ENCODE measurements around the gene GTF3C2. TPM values are rescaled to one million over a fixed set of nuclear protein-coding genes. Genes with fewer than 3 reads are reported as not detected.

The GTF3C2 gene
- total and polyA plus RNA-seq, 2 donors = 31.1 to 39.9 TPM

DNA sequence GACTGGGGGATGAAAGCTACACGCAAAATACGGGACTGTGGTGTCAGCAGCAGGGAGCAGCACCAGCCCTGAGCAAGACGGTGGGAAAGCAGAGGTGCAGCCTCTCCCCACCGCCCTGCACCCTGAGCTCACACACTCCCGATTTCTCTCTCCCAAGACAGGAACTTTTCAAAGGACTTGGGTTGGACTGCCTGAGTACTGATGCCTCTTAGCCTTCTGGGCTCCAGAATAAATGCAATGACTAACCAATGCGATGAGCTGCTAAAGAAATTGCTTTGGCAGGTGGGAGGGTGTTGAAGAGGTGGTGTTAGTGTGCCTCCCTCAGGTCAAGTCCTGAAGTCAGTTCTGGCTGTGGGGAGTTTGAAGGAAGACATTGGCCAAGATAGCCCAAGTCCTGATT is 64.7 kb downstream of the GTF3C2 start:
- Histone ChIP-seq H3K4me3 (ENCODE audit: low read length in 2 of 2) (no peak overlapping the region), H3K4me1 (ENCODE audit: control insufficient read depth in 2 of 2, insufficient read depth in 2 of 2, low read length in 2 of 2) (peaks cover 0 to 3% of the 10 kb centered on the region in 2 donors), H3K27ac (ENCODE audit: low read depth in 1 of 2, low read length in 1 of 2) (no peak overlapping the region), H3K36me3 (ENCODE audit: control insufficient read depth in 2 of 2, insufficient read depth in 2 of 2, low read length in 1 of 2) (no peaks in the 10 kb centered on the region), H3K9me3 (ENCODE audit: control insufficient read depth in 2 of 2, insufficient read depth in 1 of 2, low read length in 1 of 2) (no peaks in the 10 kb centered on the region), H3K27me3 (ENCODE audit: control insufficient read depth in 2 of 2, insufficient read depth in 1 of 2, low read length in 1 of 2) (peaks cover 2 to 12% of the 10 kb centered on the region in 2 donors)
- DNase-seq (ENCODE audit: low read depth in 6 of 9, low spot score in 9 of 9) = no peak
- WGBS = 95% methylated on average over 6 of the region's 6 CpGs

DNA sequence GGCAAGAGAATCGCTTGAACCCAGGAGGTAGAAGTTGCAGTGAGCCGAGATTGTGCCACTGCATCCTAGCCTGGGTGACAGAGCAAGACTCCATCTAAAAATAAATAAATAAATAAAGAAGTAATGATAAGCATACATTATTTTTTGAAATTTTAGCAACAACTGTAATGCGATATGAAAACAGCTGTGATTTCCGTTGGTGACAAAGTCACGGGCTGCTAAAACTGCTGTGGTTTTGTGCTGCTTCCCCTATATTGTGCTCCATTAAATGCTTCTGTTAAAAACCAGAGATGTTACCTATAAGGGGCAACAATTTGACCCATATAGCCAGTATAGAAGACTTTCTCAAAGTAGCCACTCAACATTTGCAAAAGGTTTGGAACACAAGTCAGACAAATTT is 66.0 kb downstream of the GTF3C2 start:
- 34% methylated on average over 5 of the region's 5 CpGs for WGBS
- peaks cover 2 to 11% of the 10 kb centered on the region in 2 donors for H3K27me3 ChIP-seq (ENCODE audit: control insufficient read depth in 2 of 2, insufficient read depth in 1 of 2, low read length in 1 of 2)
- H3K9me3 ChIP-seq (ENCODE audit: control insufficient read depth in 2 of 2, insufficient read depth in 1 of 2, low read length in 1 of 2) = no peaks in the 10 kb centered on the region
- no peak for DNase-seq (ENCODE audit: low read depth in 6 of 9, low spot score in 9 of 9)
- peaks cover 0 to 3% of the 10 kb centered on the region in 2 donors for H3K4me1 ChIP-seq (ENCODE audit: control insufficient read depth in 2 of 2, insufficient read depth in 2 of 2, low read length in 2 of 2)
- no peaks in the 10 kb centered on the region for H3K36me3 ChIP-seq (ENCODE audit: control insufficient read depth in 2 of 2, insufficient read depth in 2 of 2, low read length in 1 of 2)
- no peak overlapping the region for H3K4me3 ChIP-seq (ENCODE audit: low read length in 2 of 2)
- no peak overlapping the region for H3K27ac ChIP-seq (ENCODE audit: low read depth in 1 of 2, low read length in 1 of 2)

DNA sequence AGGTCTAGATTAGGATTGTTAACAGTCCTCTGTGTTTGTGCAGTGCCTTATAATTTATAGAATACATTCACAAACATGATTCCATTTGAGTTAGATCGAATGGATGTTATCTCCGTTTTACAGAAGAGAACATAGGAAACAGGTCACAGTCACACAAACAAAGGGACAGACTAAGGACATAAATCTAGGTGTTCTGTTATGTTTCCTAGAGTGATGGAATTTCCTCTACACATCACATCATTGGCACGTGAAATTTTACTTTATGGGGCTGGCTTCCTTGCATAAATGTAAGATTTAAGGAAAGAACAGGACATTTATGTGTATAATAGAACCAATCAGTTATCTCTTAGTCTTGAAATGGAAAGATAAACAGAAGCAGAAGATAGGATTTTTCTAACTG is 68.0 kb downstream of the GTF3C2 start:
- no peak overlapping the region for H3K4me3 ChIP-seq (ENCODE audit: low read length in 2 of 2)
- 71% methylated on average over 3 of the region's 3 CpGs for WGBS
- H3K27ac ChIP-seq (ENCODE audit: low read depth in 1 of 2, low read length in 1 of 2) = no peak overlapping the region
- no peaks in the 10 kb centered on the region for H3K9me3 ChIP-seq (ENCODE audit: control insufficient read depth in 2 of 2, insufficient read depth in 1 of 2, low read length in 1 of 2)
- DNase-seq (ENCODE audit: low read depth in 6 of 9, low spot score in 9 of 9) = no peak
- H3K27me3 ChIP-seq (ENCODE audit: control insufficient read depth in 2 of 2, insufficient read depth in 1 of 2, low read length in 1 of 2) = peaks cover 2 to 22% of the 10 kb centered on the region in 2 donors
- H3K4me1 ChIP-seq (ENCODE audit: control insufficient read depth in 2 of 2, insufficient read depth in 2 of 2, low read length in 2 of 2) = peaks cover 0 to 3% of the 10 kb centered on the region in 2 donors
- H3K36me3 ChIP-seq (ENCODE audit: control insufficient read depth in 2 of 2, insufficient read depth in 2 of 2, low read length in 1 of 2) = no peaks in the 10 kb centered on the region

DNA sequence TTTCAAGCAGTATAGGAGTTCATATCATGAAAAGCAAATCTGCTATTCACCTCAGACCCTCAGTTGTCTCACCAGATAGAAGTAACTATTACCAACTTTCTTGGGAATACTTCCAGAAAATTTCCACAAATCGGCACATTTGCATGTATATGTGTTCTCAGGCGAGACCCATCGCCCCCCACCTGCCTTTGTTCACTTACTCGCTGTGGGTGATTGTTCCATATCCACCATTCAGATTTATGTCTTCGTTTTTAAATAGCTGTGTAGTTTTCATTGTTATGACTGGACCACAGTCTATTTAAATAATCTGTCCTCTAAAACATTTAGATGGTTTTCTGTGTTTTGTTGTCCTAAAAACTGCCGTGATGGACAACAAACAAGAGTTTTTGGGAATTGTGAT is 71.1 kb downstream of the GTF3C2 start:
- no peak for DNase-seq (ENCODE audit: low read depth in 6 of 9, low spot score in 9 of 9)
- Histone ChIP-seq H3K9me3 (ENCODE audit: control insufficient read depth in 2 of 2, insufficient read depth in 1 of 2, low read length in 1 of 2) (no peaks in the 10 kb centered on the region), H3K27me3 (ENCODE audit: control insufficient read depth in 2 of 2, insufficient read depth in 1 of 2, low read length in 1 of 2) (peaks cover 2 to 38% of the 10 kb centered on the region in 2 donors), H3K36me3 (ENCODE audit: control insufficient read depth in 2 of 2, insufficient read depth in 2 of 2, low read length in 1 of 2) (no peaks in the 10 kb centered on the region), H3K4me1 (ENCODE audit: control insufficient read depth in 2 of 2, insufficient read depth in 2 of 2, low read length in 2 of 2) (peaks cover 0 to 3% of the 10 kb centered on the region in 2 donors), H3K4me3 (ENCODE audit: low read length in 2 of 2) (no peak overlapping the region), H3K27ac (ENCODE audit: low read depth in 1 of 2, low read length in 1 of 2) (no peak overlapping the region)
- 96% methylated on average over 6 of the region's 6 CpGs for WGBS

DNA sequence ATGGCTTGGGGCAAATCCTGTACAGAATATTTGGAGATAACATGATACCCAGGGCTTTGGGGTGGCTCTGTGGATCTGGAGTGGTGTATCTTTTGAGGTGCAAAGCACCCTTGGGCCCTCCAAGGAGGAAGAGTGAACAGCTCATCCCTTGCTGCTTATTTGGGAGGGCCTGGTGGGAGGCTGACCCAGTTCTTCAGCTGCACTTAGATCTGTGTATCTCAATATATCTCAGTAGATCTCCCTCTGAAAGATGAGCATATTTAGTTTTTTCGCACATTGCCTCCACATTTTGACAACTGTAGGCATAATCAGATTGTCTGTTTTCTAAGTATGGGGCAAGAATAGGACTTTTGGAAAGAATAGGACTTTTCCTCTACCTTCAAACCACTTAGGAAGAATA is 71.6 kb downstream of the GTF3C2 start:
- 96% methylated on average over 1 of the region's 1 CpG for WGBS
- Histone ChIP-seq H3K9me3 (ENCODE audit: control insufficient read depth in 2 of 2, insufficient read depth in 1 of 2, low read length in 1 of 2) (no peaks in the 10 kb centered on the region), H3K27me3 (ENCODE audit: control insufficient read depth in 2 of 2, insufficient read depth in 1 of 2, low read length in 1 of 2) (peaks cover 2 to 40% of the 10 kb centered on the region in 2 donors)

DNA sequence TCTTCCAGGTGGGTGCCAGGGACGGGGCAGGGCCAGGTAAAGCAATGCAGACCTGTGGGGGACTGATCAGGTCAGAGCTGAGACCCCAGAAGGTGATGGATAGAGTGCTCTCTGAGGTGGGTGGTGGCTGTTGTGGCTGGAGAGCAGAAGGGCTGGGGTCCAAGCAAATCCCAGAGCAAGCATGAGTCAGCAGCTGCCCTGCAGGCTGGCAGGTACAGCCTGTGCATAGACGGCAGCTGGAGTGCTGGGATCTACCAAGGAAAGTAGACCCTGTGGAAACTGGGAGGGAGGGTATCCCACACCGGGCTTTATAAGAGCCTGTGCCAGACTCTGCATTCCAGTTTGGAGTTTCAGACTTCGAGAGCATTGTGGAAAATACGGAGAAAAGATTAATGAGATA is 73.7 kb downstream of the GTF3C2 start:
- Histone ChIP-seq H3K4me3 (ENCODE audit: low read length in 2 of 2) (no peak overlapping the region), H3K36me3 (ENCODE audit: control insufficient read depth in 2 of 2, insufficient read depth in 2 of 2, low read length in 1 of 2) (no peaks in the 10 kb centered on the region), H3K27me3 (ENCODE audit: control insufficient read depth in 2 of 2, insufficient read depth in 1 of 2, low read length in 1 of 2) (peaks cover 0 to 40% of the 10 kb centered on the region in 2 donors), H3K9me3 (ENCODE audit: control insufficient read depth in 2 of 2, insufficient read depth in 1 of 2, low read length in 1 of 2) (no peaks in the 10 kb centered on the region), H3K27ac (ENCODE audit: low read depth in 1 of 2, low read length in 1 of 2) (no peak overlapping the region), H3K4me1 (ENCODE audit: control insufficient read depth in 2 of 2, insufficient read depth in 2 of 2, low read length in 2 of 2) (no peaks in the 10 kb centered on the region)
- WGBS = 93% methylated on average over 5 of the region's 5 CpGs
- no peak for DNase-seq (ENCODE audit: low read depth in 6 of 9, low spot score in 9 of 9)

More for the DNA sequence above, 71.6 kb downstream of the GTF3C2 start:
- Histone ChIP-seq H3K4me1 (ENCODE audit: control insufficient read depth in 2 of 2, insufficient read depth in 2 of 2, low read length in 2 of 2) (no peaks in the 10 kb centered on the region), H3K4me3 (ENCODE audit: low read length in 2 of 2) (no peak overlapping the region), H3K36me3 (ENCODE audit: control insufficient read depth in 2 of 2, insufficient read depth in 2 of 2, low read length in 1 of 2) (no peaks in the 10 kb centered on the region), H3K27ac (ENCODE audit: low read depth in 1 of 2, low read length in 1 of 2) (no peak overlapping the region)
- DNase-seq (ENCODE audit: low read depth in 6 of 9, low spot score in 9 of 9) = no peak

DNA sequence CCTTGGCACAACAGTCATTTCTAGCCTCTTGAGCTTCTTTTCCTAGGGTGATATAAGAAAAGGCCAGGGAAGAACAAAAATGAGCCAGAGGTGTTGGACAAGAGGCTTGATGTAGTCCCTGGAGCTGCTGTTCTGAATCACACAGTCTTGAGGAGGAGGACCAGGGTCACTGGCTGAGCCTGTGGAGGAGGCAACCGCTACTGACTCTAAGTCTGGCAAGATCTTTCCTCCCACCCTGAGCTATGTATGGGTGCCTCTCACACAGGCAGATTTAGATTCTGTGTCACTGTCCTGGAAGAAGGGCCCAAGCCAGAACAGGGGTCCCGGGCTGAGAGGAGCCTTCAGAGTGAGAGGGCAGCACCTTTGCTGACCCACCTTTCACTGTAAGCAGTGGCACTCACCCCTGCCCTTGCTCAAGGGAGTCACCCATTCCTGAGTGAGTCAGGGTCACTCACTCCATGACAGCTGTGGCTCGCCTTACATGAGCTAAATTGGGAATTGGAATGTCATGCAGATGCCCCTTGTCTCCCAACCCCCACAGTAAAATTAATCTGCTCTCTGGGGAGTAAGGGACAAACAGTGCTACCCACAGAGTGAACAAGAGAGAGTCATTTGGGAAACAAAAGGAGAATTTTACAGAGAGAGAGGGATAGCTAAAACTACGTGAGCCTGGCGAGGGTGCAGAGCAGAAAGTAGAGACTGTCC is 74.6 kb downstream of the GTF3C2 start, which contains the start of gene TRIM54:
Gene TRIM54 (plus strand): TSS at position 575 of the 705 bp plus-strand sequence. CDS start 303 bp downstream, outside the sequence.
- Histone ChIP-seq H3K9me3 (ENCODE audit: control insufficient read depth in 2 of 2, insufficient read depth in 1 of 2, low read length in 1 of 2) (no peaks in the 10 kb centered on the region), H3K4me1 (ENCODE audit: control insufficient read depth in 2 of 2, insufficient read depth in 2 of 2, low read length in 2 of 2) (no peaks in the 10 kb centered on the region), H3K27ac (ENCODE audit: low read depth in 1 of 2, low read length in 1 of 2) (no peak within 1 kb of the TSS), H3K36me3 (ENCODE audit: control insufficient read depth in 2 of 2, insufficient read depth in 2 of 2, low read length in 1 of 2) (no peaks in the 10 kb centered on the region), H3K27me3 (ENCODE audit: control insufficient read depth in 2 of 2, insufficient read depth in 1 of 2, low read length in 1 of 2) (peaks cover 0 to 43% of the 10 kb centered on the region in 2 donors), H3K4me3 (ENCODE audit: low read length in 2 of 2) (no peak within 1 kb of the TSS)
- no peak for DNase-seq (ENCODE audit: low read depth in 6 of 9, low spot score in 9 of 9)
- WGBS = 94% methylated on average over 5 of the region's 5 CpGs

DNA sequence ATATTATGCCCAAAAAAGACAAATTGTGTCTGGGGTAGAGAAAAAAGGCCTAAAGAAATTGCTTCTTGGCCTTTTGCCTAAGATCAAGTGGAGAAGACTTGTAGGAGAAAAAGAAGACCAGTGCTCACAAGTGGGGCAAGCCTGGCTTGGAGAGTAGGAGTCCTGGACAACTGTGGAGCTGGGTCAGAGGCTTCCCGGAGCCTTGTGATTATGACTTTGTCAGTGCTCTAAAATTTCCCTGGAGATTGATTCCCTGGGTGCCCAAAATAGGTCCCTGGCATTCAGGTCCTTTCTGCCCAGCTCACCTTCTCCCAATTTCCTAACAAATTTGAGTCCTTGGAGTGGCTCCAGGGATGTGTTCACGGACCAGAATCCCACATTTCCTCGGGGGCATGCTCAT is 75.1 kb downstream of the GTF3C2 start:
- H3K4me3 ChIP-seq (ENCODE audit: low read length in 2 of 2) = no peak overlapping the region
- H3K36me3 ChIP-seq (ENCODE audit: control insufficient read depth in 2 of 2, insufficient read depth in 2 of 2, low read length in 1 of 2) = no peaks in the 10 kb centered on the region
- H3K27me3 ChIP-seq (ENCODE audit: control insufficient read depth in 2 of 2, insufficient read depth in 1 of 2, low read length in 1 of 2) = peaks cover 0 to 40% of the 10 kb centered on the region in 2 donors
- H3K9me3 ChIP-seq (ENCODE audit: control insufficient read depth in 2 of 2, insufficient read depth in 1 of 2, low read length in 1 of 2) = no peaks in the 10 kb centered on the region
- H3K27ac ChIP-seq (ENCODE audit: low read depth in 1 of 2, low read length in 1 of 2) = no peak overlapping the region
- 87% methylated on average over 3 of the region's 3 CpGs for WGBS
- no peaks in the 10 kb centered on the region for H3K4me1 ChIP-seq (ENCODE audit: control insufficient read depth in 2 of 2, insufficient read depth in 2 of 2, low read length in 2 of 2)
- DNase-seq (ENCODE audit: low read depth in 6 of 9, low spot score in 9 of 9) = no peak

DNA sequence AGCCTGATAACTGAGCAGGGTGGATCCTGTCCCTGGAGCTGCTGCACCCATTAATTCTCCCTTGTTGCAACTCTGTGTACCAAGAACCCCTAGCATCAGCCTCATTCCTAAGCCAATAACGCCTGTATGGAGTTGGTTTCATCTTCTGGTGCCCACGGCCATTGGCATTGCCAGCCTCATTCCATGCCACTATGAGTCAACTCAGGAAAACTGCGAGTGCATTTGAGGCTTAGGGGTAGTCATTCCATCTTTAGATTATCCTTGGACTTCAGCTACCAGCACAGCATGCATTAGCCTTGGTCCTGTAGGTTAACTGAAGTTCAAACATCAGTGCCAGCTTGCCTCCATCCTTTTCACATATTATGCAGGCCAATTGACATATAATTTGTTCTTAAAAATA is 75.7 kb downstream of the GTF3C2 start:
- Histone ChIP-seq H3K4me3 (ENCODE audit: low read length in 2 of 2) (no peak overlapping the region), H3K27ac (ENCODE audit: low read depth in 1 of 2, low read length in 1 of 2) (no peak overlapping the region), H3K27me3 (ENCODE audit: control insufficient read depth in 2 of 2, insufficient read depth in 1 of 2, low read length in 1 of 2) (peaks cover 0 to 42% of the 10 kb centered on the region in 2 donors), H3K9me3 (ENCODE audit: control insufficient read depth in 2 of 2, insufficient read depth in 1 of 2, low read length in 1 of 2) (no peaks in the 10 kb centered on the region), H3K36me3 (ENCODE audit: control insufficient read depth in 2 of 2, insufficient read depth in 2 of 2, low read length in 1 of 2) (no peaks in the 10 kb centered on the region), H3K4me1 (ENCODE audit: control insufficient read depth in 2 of 2, insufficient read depth in 2 of 2, low read length in 2 of 2) (no peaks in the 10 kb centered on the region)
- DNase-seq (ENCODE audit: low read depth in 6 of 9, low spot score in 9 of 9) = no peak
- WGBS = 92% methylated on average over 3 of the region's 3 CpGs

All from thymus (tissue), 11 donors.